ENCODE results near the gene IGF2. TPM values are rescaled to one million over a fixed set of nuclear protein-coding genes. Genes with fewer than 3 reads are reported as not detected.

Gene IGF2
- total and polyA plus RNA-seq, 2 donors (not counting 1 experiment from before 2014, with no cell fraction given), result not detected

DNA sequence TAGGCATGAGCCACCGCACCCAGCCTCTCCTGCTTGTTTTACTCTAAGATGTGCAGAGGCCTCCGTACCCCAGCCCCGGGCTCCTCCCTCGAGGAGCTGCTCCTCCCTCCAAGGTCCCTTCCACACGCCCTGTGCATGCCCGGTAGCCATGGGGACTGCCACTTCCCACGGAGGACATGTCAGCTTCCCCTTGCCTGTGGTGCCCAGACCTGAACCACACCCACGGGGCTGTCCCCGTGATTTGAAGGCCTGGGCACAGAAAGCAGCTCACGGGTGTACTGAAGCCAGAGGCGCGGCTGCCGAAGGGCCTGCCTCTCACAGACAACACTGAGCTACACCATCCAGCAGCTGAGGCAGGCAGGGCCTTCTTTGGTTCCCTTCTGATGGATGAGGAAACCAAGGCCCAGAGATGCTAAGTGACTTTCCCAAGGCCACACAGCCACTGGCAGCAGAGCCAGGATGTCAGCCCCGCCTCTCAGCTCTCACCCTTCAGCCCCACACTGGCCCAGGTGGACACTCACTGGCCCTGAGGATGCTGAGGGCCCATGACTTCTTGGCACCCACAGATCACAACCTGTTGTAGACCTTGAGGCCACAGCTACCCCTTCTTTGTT lies 14.5 kb upstream of the IGF2 start:
- H4K20me1 ChIP-seq (ENCODE audit: control insufficient read depth, insufficient read depth, low read length, poor library complexity, severe bottlenecking), result no peaks in the 10 kb centered on the region
- no peaks in the 10 kb centered on the region for H3K9me3 Mint-ChIP-seq (ENCODE audit: insufficient read depth)
- no peak overlapping the region for H3K4me2 ChIP-seq (replicated peaks; ENCODE audit: low read depth, low read length, poor library complexity, severe bottlenecking)
- 73% methylated on average over 14 of the region's 14 CpGs for WGBS (ENCODE audit: insufficient coverage)
- no peaks in the 10 kb centered on the region for H3K79me2 ChIP-seq (ENCODE audit: control insufficient read depth, insufficient read depth, low read length)
- H3K9ac ChIP-seq (ENCODE audit: low read length), result no peak overlapping the region
- H3K4me3 Mint-ChIP-seq, result no peak overlapping the region
- peaks cover 5 to 9% of the 10 kb centered on the region in 2 donors for H3K4me1 ChIP-seq (ENCODE audit: control insufficient read depth in 2 of 2, insufficient read depth in 2 of 2, low read length in 2 of 2)
- no peak for DNase-seq
- H3K27ac Mint-ChIP-seq, result no peak overlapping the region
- intact Hi-C loops (cut with micrococcal nuclease), result loop anchor here (5.0 kb wide), 1 partner anchor 271 kb away; no protein-coding TSS in a partner anchor
- H3K9me3 ChIP-seq (ENCODE audit: control extremely low read depth in 1 of 3, control insufficient read depth in 2 of 3, insufficient read depth in 1 of 3, low read length in 2 of 3), result no peaks in the 10 kb centered on the region
- no peak overlapping the region for H3K27ac ChIP-seq (ENCODE audit: low read length in 2 of 2)
- ChIA-PET POLR2A (no interaction called here), CTCF (interaction anchor here (0.6 to 7.7 kb wide), 14 partner anchors 9 to 500 kb away, joined by 3 to 217 read pairs (median 10); partner anchors contain the start of gene SYT8)
- no peak for TF ChIP-seq EZH2 (IDR thresholded peaks at IDR 0.05; ENCODE audit: borderline replicate concordance, insufficient read depth, low read depth, low read length, poor library complexity, severe bottlenecking)
- no peak for TF ChIP-seq CTCF (IDR thresholded peaks at IDR 0.05)
- peaks cover 21% of the 10 kb centered on the region for H3K27me3 Mint-ChIP-seq
- H3K4me1 Mint-ChIP-seq, result peaks cover 10% of the 10 kb centered on the region
- H3K27me3 ChIP-seq (replicated peaks in 1 of 4; ENCODE audit: control extremely low read depth in 1 of 4, control insufficient read depth in 3 of 4, insufficient read depth in 4 of 4, low read length in 3 of 4), result peaks cover 0 to 27% (median 10%) of the 10 kb centered on the region in 4 experiments
- H3K36me3 ChIP-seq (replicated peaks in 1 of 2; ENCODE audit: control extremely low read depth in 1 of 2, control insufficient read depth in 1 of 2, extremely low read depth in 1 of 2, insufficient read depth in 2 of 2, low read length in 1 of 2), result no peaks in the 10 kb centered on the region
- H3K4me3 ChIP-seq (ENCODE audit: control extremely low read depth in 1 of 5, extremely low read depth in 1 of 5, insufficient read depth in 1 of 5, low read depth in 2 of 5, low read length in 4 of 5), result no peak overlapping the region
- no peak for ATAC-seq (ENCODE audit: low read depth)
- no peak overlapping the region for H2AFZ ChIP-seq (ENCODE audit: insufficient read depth, low read depth, low read length, poor library complexity, severe bottlenecking)

All from B cell (primary cell).